HEK293 (cell line): ENCODE measurements around the gene BMAL1.

ENCODE experiments used
- CTCF ChIP-seq: fragments of 450-650 bp; formaldehyde crosslinking; IDR thresholded peaks from 2 replicates; pipeline ENCODE4 v1.5.1; 2016; ENCODE audit warnings: missing biosample characterization, missing genetic modification characterization
- KLF1 ChIP-seq: fragments of 450-650 bp; formaldehyde crosslinking; IDR thresholded peaks from 2 replicates; pipeline ENCODE4 v1.5.1; 2016; ENCODE audit warnings: missing biosample characterization, missing genetic modification characterization
- YY1 ChIP-seq: fragments of 450-650 bp; formaldehyde crosslinking; IDR thresholded peaks from 2 replicates; pipeline ENCODE4 v1.5.1; 2018; ENCODE audit warnings: missing biosample characterization, missing genetic modification characterization
- ZFP3 ChIP-seq: fragments of 450-650 bp; formaldehyde crosslinking; IDR thresholded peaks from 2 replicates; pipeline ENCODE4 v1.5.1; 2016; ENCODE audit warnings: low read depth, missing biosample characterization, missing genetic modification characterization
- ZNF639 ChIP-seq: fragments of 450-650 bp; formaldehyde crosslinking; IDR thresholded peaks from 2 replicates; pipeline ENCODE4 v1.5.1; 2016; ENCODE audit warnings: missing biosample characterization, missing genetic modification characterization

- no peak for TF ChIP-seq CTCF (tag by site-specific recombination)
- no peak for TF ChIP-seq KLF1 (tag by site-specific recombination)
- no peak for TF ChIP-seq ZFP3 (tag by site-specific recombination)
- TF ChIP-seq ZNF639, result no peak
- no peak for TF ChIP-seq YY1
Observed at GRCh38 chr11:13247606-13248296, 29.8 kb upstream of the BMAL1 start.
